ENCODE measurements around the gene TSPAN31.
"Not testable (repeated sequence)": the region's sequence is repeated elsewhere in the genome, so short reads cannot be mapped to it uniquely, and the experiment has no call there.

The TSPAN31 gene

GRCh38 chr12:57744777-57745484 lies at the start of gene TSPAN31:
Gene TSPAN31, plus strand, starts transcription at chr12:57745039. Its CDS starts 116 bp downstream, at chr12:57745155.
- peak; percentile 95 for DNase-seq

DNA sequence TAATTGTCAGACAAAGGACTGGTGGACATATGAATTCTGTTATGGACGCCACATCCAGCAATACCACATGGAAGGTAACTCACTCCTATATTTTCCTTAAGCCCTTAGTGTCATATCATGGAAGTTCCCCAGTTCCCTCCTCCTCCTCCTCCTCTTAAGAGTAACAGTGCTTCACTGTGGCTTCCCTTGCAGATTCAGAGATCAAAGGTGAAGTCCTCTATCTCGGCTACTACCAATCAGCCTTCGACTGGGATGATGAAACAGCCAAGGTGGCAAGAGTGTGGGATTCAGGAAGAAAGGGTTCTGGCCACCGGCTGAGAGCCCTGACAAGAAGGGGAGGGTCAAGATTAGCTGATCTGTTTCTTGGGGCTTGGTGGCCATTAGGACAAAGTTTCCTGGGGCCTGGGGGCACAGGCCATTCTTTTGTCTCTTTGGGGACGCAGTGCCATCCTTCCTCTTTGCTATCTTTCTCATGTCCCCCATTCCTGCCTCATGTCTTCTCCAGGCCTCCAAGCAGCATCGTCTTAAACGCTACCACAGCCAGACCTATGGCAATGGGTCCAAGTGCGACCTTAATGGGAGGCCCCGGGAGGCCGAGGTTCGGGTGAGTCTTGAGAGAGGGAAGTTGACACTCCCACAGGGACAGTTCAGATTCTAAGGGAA lies 48.9 kb upstream of the TSPAN31 start:
- no peak for DNase-seq

GRCh38 chr12:57697076-57697475 lies 47.8 kb upstream of the TSPAN31 start:
- no peak for DNase-seq

DNA sequence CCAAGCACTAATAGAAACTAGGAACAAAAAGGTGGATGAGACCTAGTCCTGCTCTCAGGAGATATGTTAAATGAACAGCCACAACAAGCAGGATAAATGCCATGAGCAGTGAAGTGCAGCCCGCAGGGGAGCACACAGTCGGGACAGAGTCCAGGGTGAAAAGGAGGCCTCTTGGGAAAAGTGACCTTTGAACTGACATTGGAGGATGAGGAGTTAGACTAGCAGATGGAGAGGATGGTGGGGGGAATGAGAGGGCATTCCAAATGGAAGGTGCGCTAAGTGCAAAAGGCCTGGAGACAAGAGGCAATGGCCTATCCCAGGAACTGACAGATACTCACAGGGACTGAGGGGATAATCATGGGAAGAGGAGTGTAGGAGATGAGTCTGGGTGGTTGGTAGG lies 46.4 kb upstream of the TSPAN31 start:
- DNase-seq: no peak

DNA sequence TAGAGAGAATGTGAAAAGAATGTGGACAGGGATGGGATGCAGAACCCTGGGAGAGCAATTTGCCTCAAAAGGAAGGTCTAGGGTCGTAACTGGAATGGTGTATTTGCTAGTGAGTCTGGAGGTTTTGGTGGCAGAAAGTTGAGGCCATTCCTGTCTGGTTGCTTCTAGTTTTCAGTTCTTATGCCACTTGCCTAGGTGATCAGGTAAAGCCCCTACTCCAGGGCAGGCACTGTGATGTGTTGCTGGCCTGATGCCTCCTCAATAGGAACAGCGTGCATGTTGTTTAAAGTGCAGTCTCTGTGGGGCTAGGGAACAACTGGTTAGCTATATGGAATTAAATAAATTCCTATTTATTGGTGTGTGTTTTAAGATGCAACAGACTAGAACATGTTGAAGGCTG lies 44.5 kb upstream of the TSPAN31 start:
- no peak for DNase-seq

DNA sequence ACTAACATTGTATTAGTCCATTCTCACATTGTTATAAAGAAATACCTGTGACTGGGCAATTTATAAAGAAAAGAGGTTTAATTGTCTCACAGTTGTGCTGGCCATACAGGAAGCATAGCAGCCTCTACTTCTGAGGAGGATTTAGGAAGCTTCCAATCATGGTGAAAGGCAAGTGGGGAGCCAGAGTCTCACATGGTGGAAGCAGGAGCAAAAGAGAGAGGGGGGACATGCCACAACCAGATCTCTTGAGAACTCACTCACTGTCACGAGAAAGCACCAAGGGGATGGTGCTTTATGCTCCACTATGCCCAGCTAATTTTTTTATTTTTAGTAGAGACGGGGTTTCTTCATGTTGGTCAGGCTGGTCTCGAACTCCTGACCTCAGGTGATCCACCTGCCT lies 37.6 kb upstream of the TSPAN31 start:
- no peak for DNase-seq

GRCh38 chr12:57708296-57708695 lies 36.5 kb upstream of the TSPAN31 start:
- no peak for DNase-seq

GRCh38 chr12:57712701-57713100 lies 32.1 kb upstream of the TSPAN31 start:
- no peak for DNase-seq

GRCh38 chr12:57713209-57713608 lies 31.6 kb upstream of the TSPAN31 start:
- DNase-seq: no peak

GRCh38 chr12:57715036-57715748 lies 29.6 kb upstream of the TSPAN31 start:
- not testable (repeated sequence) for DNase-seq

DNA sequence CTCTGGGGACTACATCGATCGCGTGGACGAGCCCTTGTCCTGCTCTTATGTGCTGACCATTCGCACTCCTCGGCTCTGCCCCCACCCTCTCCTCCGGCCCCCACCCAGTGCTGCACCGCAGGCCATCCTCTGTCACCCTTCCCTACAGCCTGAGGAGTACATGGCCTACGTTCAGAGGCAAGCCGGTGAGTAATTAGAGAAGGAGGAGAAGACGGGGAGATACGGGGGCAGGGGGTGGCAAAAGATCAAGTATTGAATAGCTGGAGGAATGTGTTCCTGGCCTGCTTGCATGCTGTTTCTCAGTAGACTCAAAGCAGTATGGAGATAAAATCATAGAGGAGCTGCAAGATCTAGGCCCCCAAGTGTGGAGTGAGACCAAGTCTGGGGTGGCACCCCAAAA lies 29.1 kb upstream of the TSPAN31 start:
- no peak for DNase-seq

GRCh38 chr12:57716305-57716704 lies 28.5 kb upstream of the TSPAN31 start:
- no peak for DNase-seq

DNA sequence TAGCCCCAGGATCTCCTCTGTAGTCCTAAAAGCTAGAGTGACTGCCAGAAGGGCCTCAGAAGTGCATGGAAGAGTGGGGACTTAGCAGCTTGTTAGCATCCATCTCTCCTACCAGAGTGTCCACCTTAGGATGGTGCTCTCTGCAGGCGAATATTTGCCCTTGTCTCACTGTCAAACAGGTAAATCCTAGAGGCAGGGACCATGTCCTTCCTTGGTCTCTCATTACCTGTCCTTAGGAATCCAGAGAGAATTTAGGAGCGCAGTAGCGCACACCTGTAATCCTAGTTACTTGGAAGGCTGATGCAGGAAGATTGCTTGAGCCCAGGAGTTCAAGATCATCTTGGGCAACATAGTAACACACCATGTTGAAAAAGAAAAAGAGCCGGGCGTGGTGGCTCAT lies 27.7 kb upstream of the TSPAN31 start:
- no peak for DNase-seq

DNA sequence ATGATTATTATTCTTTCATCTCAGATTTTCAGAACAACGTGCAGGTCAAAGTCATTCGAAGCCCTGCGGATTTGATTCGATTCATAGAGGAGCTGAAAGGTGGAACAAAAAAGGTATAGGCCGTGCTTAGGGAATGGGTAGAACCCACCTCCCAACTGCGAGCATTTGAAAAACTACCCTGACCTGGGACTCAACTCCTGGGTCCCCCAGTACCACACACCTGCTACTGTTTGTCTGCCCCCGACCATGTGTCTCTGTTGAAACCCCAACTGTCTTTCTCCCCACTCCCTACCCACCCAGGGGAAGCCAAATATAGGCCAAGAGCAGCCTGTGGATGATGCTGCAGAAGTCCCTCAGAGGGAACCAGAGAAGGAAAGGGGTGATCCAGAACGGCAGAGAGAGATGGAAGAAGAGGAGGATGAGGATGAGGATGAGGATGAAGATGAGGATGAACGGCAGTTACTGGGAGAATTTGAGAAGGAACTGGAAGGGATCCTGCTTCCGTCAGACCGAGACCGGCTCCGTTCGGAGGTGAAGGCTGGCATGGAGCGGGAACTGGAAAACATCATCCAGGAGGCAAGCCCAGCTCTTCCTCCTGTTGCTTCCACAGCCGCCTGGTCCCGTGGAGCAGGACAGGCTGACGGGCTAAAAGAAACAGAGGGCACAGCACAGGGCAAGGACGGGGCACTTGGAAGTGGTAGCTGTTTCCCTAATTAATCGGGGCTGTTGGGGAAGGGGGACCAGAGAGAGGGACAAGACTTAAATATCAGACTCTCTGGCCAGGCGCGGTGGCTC lies 26.8 kb upstream of the TSPAN31 start:
- no peak for DNase-seq

- DNase-seq: no peak
These were observed 26.0 kb upstream of the TSPAN31 start for GRCh38 chr12:57718641-57719528.

- DNase-seq: no peak
These were observed 24.8 kb upstream of the TSPAN31 start for GRCh38 chr12:57719777-57720605.

DNA sequence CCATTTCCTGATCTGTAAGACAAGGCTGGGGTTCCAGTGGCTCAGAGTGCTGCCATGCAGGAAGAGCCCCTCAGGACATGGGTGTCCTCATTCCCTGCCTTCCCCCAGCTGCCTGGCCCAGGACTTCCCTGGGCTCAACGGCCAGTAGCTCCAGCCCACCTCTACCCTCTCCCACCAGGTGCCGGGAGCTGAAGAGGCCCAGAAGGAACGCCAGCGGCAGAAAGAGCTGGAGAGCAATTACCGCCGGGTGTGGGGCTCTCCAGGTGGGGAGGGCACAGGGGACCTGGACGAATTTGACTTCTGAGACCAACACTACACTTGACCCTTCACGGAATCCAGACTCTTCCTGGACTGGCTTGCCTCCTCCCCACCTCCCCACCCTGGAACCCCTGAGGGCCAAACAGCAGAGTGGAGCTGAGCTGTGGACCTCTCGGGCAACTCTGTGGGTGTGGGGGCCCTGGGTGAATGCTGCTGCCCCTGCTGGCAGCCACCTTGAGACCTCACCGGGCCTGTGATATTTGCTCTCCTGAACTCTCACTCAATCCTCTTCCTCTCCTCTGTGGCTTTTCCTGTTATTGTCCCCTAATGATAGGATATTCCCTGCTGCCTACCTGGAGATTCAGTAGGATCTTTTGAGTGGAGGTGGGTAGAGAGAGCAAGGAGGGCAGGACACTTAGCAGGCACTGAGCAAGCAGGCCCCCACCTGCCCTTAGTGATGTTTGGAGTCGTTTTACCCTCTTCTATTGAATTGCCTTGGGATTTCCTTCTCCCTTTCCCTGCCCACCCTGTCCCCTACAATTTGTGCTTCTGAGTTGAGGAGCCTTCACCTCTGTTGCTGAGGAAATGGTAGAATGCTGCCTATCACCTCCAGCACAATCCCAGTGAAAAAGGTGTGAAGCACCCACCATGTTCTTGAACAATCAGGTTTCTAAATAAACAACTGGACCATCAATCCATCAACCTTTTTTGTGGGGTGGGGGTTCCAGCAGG lies 23.9 kb upstream of the TSPAN31 start:
- DNase-seq: no peak

GRCh38 chr12:57721846-57722608 lies 22.8 kb upstream of the TSPAN31 start:
- not testable (repeated sequence) for DNase-seq
